IMR-90 (cell line): ENCODE results near the gene SKAP1. TPM values are rescaled to one million over a fixed set of nuclear protein-coding genes. Genes with fewer than 3 reads are reported as not detected.

Source experiments
- ATAC-seq: fragments of 200-7000 bp; cut with Tn5 transposase; 2 replicates; pipeline ENCODE4 v1.9.1; 2020; ENCODE audit warnings: low read depth, mild to moderate bottlenecking, moderate library complexity
- BruUV-seq: library from RNA; stranded (reverse); fragments of 400-500 nt; replicated peaks from 2 replicates; lab custom pipeline; 2021; lab: Mats Ljungman, UMichigan
- CTCF ChIA-PET: fragments of 300-600 bp; formaldehyde crosslinking; extraction: SDS; loops from one replicate; lab custom pipeline; 2021; ENCODE audit warnings: antibody characterized with exemption; lab: Yijun Ruan, JAX
- POLR2A ChIA-PET: fragments of 300-600 bp; sonication (Branson Sonifier 250); formaldehyde crosslinking; loops from one replicate; lab custom pipeline; 2022; ENCODE audit warnings: antibody characterized with exemption; ENCODE audit not compliant: unreplicated experiment; lab: Charles Lee
- DNase-seq: peaks from one replicate; pipeline ENCODE4 v3.0.0; 2013
- H2AFZ ChIP-seq: replicated peaks from 2 replicates; pipeline ENCODE3; 2013; ENCODE audit warnings: low read length, mild to moderate bottlenecking; ENCODE audit not compliant: poor library complexity
- H2AK5ac ChIP-seq: 2 replicates; pipeline ENCODE4 v1.6.1; 2013; ENCODE audit warnings: low read depth, low read length, inconsistent platforms
- H2AK9ac ChIP-seq: replicated peaks from 2 replicates; pipeline ENCODE3; 2013; ENCODE audit warnings: mild to moderate bottlenecking, low read depth, low read length, moderate library complexity; ENCODE audit not compliant: poor library complexity
- H2BK120ac ChIP-seq: 2 replicates; pipeline ENCODE4 v1.6.1; 2013; ENCODE audit warnings: low read depth, low read length, inconsistent platforms
- H2BK15ac ChIP-seq: 3 replicates; pipeline ENCODE4 v1.6.1; 2013; ENCODE audit warnings: low read depth, low read length, inconsistent platforms
- H2BK20ac ChIP-seq: 2 replicates; pipeline ENCODE4 v1.6.1; 2013; ENCODE audit warnings: low read depth, mild to moderate bottlenecking, inconsistent platforms, low read length, moderate library complexity
- H2BK5ac ChIP-seq: 2 replicates; pipeline ENCODE4 v1.6.1; 2013; ENCODE audit warnings: mild to moderate bottlenecking, low read depth, low read length, inconsistent platforms; ENCODE audit not compliant: poor library complexity, severe bottlenecking
- H3K14ac ChIP-seq: replicated peaks from 2 replicates; pipeline ENCODE4 v1.6.1; 2013; ENCODE audit warnings: low read depth, low read length, inconsistent platforms
- H3K18ac ChIP-seq: 2 replicates; pipeline ENCODE4 v1.6.1; 2013; ENCODE audit warnings: low read depth, low read length, control low read depth
- H3K23ac ChIP-seq: 2 replicates; pipeline ENCODE4 v1.6.1; 2013; ENCODE audit warnings: low read depth, low read length, inconsistent platforms
- H3K27ac ChIP-seq: 2 replicates; pipeline ENCODE4 v1.5.1; 2013; ENCODE audit warnings: mild to moderate bottlenecking, control low read depth, low read length; ENCODE audit not compliant: insufficient read depth
- H3K27me3 ChIP-seq: 2 replicates; pipeline ENCODE4 v1.6.1; 2013; ENCODE audit warnings: low read length; ENCODE audit not compliant: control insufficient read depth, insufficient read depth
- H3K36me3 ChIP-seq: 2 replicates; pipeline ENCODE4 v1.6.1; 2013; ENCODE audit warnings: low read length, mixed read lengths; ENCODE audit not compliant: control insufficient read depth, insufficient read depth
- H3K4ac ChIP-seq: 2 replicates; pipeline ENCODE4 v1.6.1; 2013; ENCODE audit warnings: low read depth, low read length, inconsistent platforms
- H3K4me1 ChIP-seq: 2 replicates; pipeline ENCODE4 v1.6.1; 2013; ENCODE audit warnings: low read length, mixed read lengths; ENCODE audit not compliant: control insufficient read depth, insufficient read depth
- H3K4me2 ChIP-seq: 2 replicates; pipeline ENCODE4 v1.6.1; 2013; ENCODE audit warnings: low read depth, mild to moderate bottlenecking, control low read depth, low read length, moderate library complexity
- H3K4me3 ChIP-seq: 2 replicates; pipeline ENCODE4 v1.5.1; 2013; ENCODE audit warnings: low read depth, mild to moderate bottlenecking, control low read depth, low read length, moderate library complexity; ENCODE audit not compliant: insufficient read depth
- H3K56ac ChIP-seq: 2 replicates; pipeline ENCODE4 v1.6.1; 2013; ENCODE audit warnings: low read length, inconsistent platforms; ENCODE audit not compliant: insufficient read depth; ENCODE audit errors: extremely low read depth
- H3K79me1 ChIP-seq, 2 experiments: 2 replicates each; pipeline ENCODE4 v1.6.1; 2013; ENCODE audit warnings: low read length in 2 of 2, inconsistent platforms in 1 of 2, low read depth in 1 of 2
- H3K9ac ChIP-seq: 2 replicates; pipeline ENCODE4 v1.6.1; 2013; ENCODE audit warnings: low read depth, low read length, control low read depth
- H3K9me1 ChIP-seq: 2 replicates; pipeline ENCODE4 v1.6.1; 2013; ENCODE audit warnings: low read length, inconsistent platforms; ENCODE audit not compliant: insufficient read depth
- H3K9me3 ChIP-seq: 2 replicates; pipeline ENCODE4 v1.6.1; 2013; ENCODE audit warnings: low read length; ENCODE audit not compliant: control insufficient read depth, insufficient read depth
- H4K20me1 ChIP-seq: 2 replicates; pipeline ENCODE4 v1.6.1; 2013; ENCODE audit warnings: low read length, inconsistent platforms; ENCODE audit not compliant: insufficient read depth
- H4K5ac ChIP-seq: 2 replicates; pipeline ENCODE4 v1.6.1; 2013; ENCODE audit warnings: mild to moderate bottlenecking, low read depth, low read length, control low read depth
- H4K8ac ChIP-seq, 2 experiments: 2 replicates each; pipeline ENCODE4 v1.6.1; 2013; ENCODE audit warnings: low read depth in 2 of 2, low read length in 2 of 2, control low read depth in 1 of 2, inconsistent platforms in 1 of 2
- H4K91ac ChIP-seq: 2 replicates; pipeline ENCODE4 v1.6.1; 2013; ENCODE audit warnings: low read depth, low read length, inconsistent platforms; ENCODE audit not compliant: insufficient read depth
- BHLHE40 ChIP-seq: fragments of 150-350 bp; IDR thresholded peaks from 2 replicates; pipeline ENCODE4 v1.6.1; 2016; ENCODE audit warnings: mild to moderate bottlenecking, low read depth, low read length
- CEBPB ChIP-seq: IDR thresholded peaks from 2 replicates; pipeline ENCODE4 v1.6.1; 2012; ENCODE audit warnings: low read depth, low read length, improper control_type of control experiment
- CHD1 ChIP-seq: IDR thresholded peaks from 2 replicates; pipeline ENCODE4 v1.6.1; 2012; ENCODE audit warnings: low read depth, low read length, improper control_type of control experiment
- MAFK ChIP-seq: IDR thresholded peaks from 2 replicates; pipeline ENCODE4 v1.6.1; 2012; ENCODE audit warnings: low read depth, low read length, improper control_type of control experiment
- MAZ ChIP-seq: IDR thresholded peaks from 2 replicates; pipeline ENCODE4 v1.6.1; 2012; ENCODE audit warnings: low read depth, mild to moderate bottlenecking, low read length, improper control_type of control experiment, moderate library complexity, borderline replicate concordance
- MXI1 ChIP-seq: IDR thresholded peaks from 2 replicates; pipeline ENCODE4 v1.6.1; 2012; ENCODE audit warnings: low read depth, mild to moderate bottlenecking, low read length, moderate library complexity, borderline replicate concordance
- NFE2L2 ChIP-seq: fragments of 150-350 bp; IDR thresholded peaks from 2 replicates; pipeline ENCODE4 v1.6.1; 2016; ENCODE audit warnings: low read depth, mild to moderate bottlenecking, low read length
- POLR2A ChIP-seq: IDR thresholded peaks from 2 replicates; pipeline ENCODE4 v1.6.1; 2012; ENCODE audit warnings: mild to moderate bottlenecking, low read depth, low read length
- RCOR1 ChIP-seq: IDR thresholded peaks from 2 replicates; pipeline ENCODE4 v1.6.1; 2012; ENCODE audit warnings: mild to moderate bottlenecking, low read length, improper control_type of control experiment; ENCODE audit not compliant: insufficient replicate concordance
- SMC3 ChIP-seq: fragments of 150-350 bp; IDR thresholded peaks from 2 replicates; pipeline ENCODE4 v1.6.1; 2016; ENCODE audit warnings: low read depth, mild to moderate bottlenecking, antibody characterized with exemption, low read length, moderate library complexity
- WGBS, 2 experiments: methylation state at CpG; one replicate each; pipeline versions ENCODE4 v1.1.5 to v1.1.7; 2013; ENCODE audit warnings: missing lambda C conversion rate in 2 of 2; ENCODE audit not compliant: insufficient read length in 1 of 2; ENCODE audit errors: extremely low coverage in 2 of 2; 5-methylcytosine and 5-hydroxymethylcytosine counted together
- dilution Hi-C: fragments of 300-500 bp; cut with HindIII; formaldehyde crosslinking; loops from one replicate; pipeline ENCODE4 v1.14.3; 2018; ENCODE audit warnings: low sequenced_read_pairs; ENCODE audit not compliant: unreplicated experiment
- in situ Hi-C: fragments of 300-500 bp; cut with MboI; formaldehyde crosslinking; loops from 3 replicates; pipeline ENCODE4 v1.14.3; 2019; ENCODE audit warnings: low sequenced_read_pairs, inconsistent platforms, mixed read lengths
- intact Hi-C: fragments of 100-400 bp; cut with micrococcal nuclease; formaldehyde crosslinking; loops from 2 replicates; pipeline ENCODE4 v1.10.0; 2022
- polyA plus RNA-seq, 3 experiments: library from polyadenylated mRNA; depleted of rRNA; stranded (reverse); fragments of >200 nt; gene quantifications; 2 replicates each; pipeline ENCODE4 v1.2.3, GENCODE V29; 2012; ENCODE audit warnings: low replicate concordance in 1 of 3
- total RNA-seq: library from RNA; depleted of rRNA; stranded (reverse); fragments of >200 nt; gene quantifications from 2 replicates; pipeline ENCODE4 v1.2.3, GENCODE V29; 2012
- TF ChIP-seq, protein P1 (sequence below): fragments of 150-350 bp; IDR thresholded peaks from 2 replicates; pipeline ENCODE4 v1.6.1; 2017; ENCODE audit warnings: mild to moderate bottlenecking, antibody characterized with exemption, low read length, low read depth
- TF ChIP-seq, protein P2 (sequence below): conservative IDR thresholded peaks from 2 replicates; pipeline ENCODE4 v1.5.1; 2012; ENCODE audit warnings: mild to moderate bottlenecking, low read depth, low read length, improper control_type of control experiment
- TF ChIP-seq, protein P3 (sequence below): fragments of 150-350 bp; IDR thresholded peaks from 2 replicates; pipeline ENCODE4 v1.6.1; 2016; ENCODE audit warnings: low read depth, mild to moderate bottlenecking, low read length, moderate library complexity, borderline replicate concordance

SKAP1 gene
- total and polyA plus RNA-seq, 2 of the 4 experiments (the other 2 are of a cell fraction) = not detected

DNA sequence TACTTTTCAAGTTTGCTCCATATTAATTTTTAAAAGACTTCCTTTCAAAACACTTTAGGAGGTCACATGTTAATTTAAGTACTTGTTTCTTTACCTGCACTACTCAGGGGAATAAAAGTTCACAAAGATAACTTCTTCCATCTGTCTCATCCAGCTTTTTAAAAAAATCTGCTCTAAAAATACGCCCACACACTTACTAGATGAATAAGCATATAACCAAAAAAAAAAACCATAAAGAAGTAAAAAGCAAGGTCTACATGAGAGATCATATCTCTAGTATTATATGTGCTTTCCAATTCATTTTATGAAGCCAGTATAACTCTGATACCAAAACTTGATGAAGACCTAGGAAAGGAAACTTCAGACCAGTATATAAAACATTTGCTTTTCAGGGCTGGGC is 17.2 kb downstream of the SKAP1 start:
- ChIA-PET POLR2A (no interaction called here), CTCF (no interaction called here)
- no peak overlapping the region for H3K27ac ChIP-seq
- no peak overlapping the region for H2BK20ac ChIP-seq
- H3K23ac ChIP-seq = no peak overlapping the region
- no peak overlapping the region for H2BK15ac ChIP-seq
- H3K27me3 ChIP-seq = peaks cover 45% of the 10 kb centered on the region
- no peaks in the 10 kb centered on the region for H3K9me1 ChIP-seq
- no peaks in the 10 kb centered on the region for H3K36me3 ChIP-seq
- dilution Hi-C loops = no loop called here
- TF ChIP-seq MAZ = no peak
- TF ChIP-seq, protein P1, sequence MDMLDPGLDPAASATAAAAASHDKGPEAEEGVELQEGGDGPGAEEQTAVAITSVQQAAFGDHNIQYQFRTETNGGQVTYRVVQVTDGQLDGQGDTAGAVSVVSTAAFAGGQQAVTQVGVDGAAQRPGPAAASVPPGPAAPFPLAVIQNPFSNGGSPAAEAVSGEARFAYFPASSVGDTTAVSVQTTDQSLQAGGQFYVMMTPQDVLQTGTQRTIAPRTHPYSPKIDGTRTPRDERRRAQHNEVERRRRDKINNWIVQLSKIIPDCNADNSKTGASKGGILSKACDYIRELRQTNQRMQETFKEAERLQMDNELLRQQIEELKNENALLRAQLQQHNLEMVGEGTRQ = no peak
- TF ChIP-seq POLR2A = no peak
- TF ChIP-seq SMC3 = no peak
- TF ChIP-seq RCOR1 = no peak
- TF ChIP-seq, protein P2, sequence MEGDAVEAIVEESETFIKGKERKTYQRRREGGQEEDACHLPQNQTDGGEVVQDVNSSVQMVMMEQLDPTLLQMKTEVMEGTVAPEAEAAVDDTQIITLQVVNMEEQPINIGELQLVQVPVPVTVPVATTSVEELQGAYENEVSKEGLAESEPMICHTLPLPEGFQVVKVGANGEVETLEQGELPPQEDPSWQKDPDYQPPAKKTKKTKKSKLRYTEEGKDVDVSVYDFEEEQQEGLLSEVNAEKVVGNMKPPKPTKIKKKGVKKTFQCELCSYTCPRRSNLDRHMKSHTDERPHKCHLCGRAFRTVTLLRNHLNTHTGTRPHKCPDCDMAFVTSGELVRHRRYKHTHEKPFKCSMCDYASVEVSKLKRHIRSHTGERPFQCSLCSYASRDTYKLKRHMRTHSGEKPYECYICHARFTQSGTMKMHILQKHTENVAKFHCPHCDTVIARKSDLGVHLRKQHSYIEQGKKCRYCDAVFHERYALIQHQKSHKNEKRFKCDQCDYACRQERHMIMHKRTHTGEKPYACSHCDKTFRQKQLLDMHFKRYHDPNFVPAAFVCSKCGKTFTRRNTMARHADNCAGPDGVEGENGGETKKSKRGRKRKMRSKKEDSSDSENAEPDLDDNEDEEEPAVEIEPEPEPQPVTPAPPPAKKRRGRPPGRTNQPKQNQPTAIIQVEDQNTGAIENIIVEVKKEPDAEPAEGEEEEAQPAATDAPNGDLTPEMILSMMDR = no peak
- TF ChIP-seq CEBPB = no peak
- TF ChIP-seq MAFK = no peak
- TF ChIP-seq BHLHE40 = no peak
- TF ChIP-seq MXI1 = no peak
- no peak for TF ChIP-seq NFE2L2
- TF ChIP-seq, protein P3, sequence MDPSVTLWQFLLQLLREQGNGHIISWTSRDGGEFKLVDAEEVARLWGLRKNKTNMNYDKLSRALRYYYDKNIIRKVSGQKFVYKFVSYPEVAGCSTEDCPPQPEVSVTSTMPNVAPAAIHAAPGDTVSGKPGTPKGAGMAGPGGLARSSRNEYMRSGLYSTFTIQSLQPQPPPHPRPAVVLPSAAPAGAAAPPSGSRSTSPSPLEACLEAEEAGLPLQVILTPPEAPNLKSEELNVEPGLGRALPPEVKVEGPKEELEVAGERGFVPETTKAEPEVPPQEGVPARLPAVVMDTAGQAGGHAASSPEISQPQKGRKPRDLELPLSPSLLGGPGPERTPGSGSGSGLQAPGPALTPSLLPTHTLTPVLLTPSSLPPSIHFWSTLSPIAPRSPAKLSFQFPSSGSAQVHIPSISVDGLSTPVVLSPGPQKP = no peak
- TF ChIP-seq CHD1 = no peak
- H4K91ac ChIP-seq = no peak overlapping the region
- H3K9ac ChIP-seq = no peak overlapping the region
- H4K5ac ChIP-seq = no peak overlapping the region
- H4K8ac ChIP-seq = no peak overlapping the region
- no peaks in the 10 kb centered on the region for H3K79me1 ChIP-seq
- no TSS peak for BruUV-seq
- no peak overlapping the region for H3K14ac ChIP-seq
- H3K4me1 ChIP-seq = no peaks in the 10 kb centered on the region
- intact Hi-C loops = no loop called here
- no peak for ATAC-seq
- in situ Hi-C loops = no loop called here
- no peak overlapping the region for H2AFZ ChIP-seq
- no peak overlapping the region for H2AK5ac ChIP-seq
- peaks cover 2% of the 10 kb centered on the region; the same call in 1 of the 2 replicates for H3K9me3 ChIP-seq
- no peak overlapping the region for H2BK5ac ChIP-seq
- H3K18ac ChIP-seq = no peak overlapping the region
- H3K4me3 ChIP-seq = no peak overlapping the region
- no peak overlapping the region for H2BK120ac ChIP-seq
- WGBS, 2 experiments = no CpG with 5 or more reads among the region's 1 CpG
- no peak overlapping the region for H2AK9ac ChIP-seq
- no peak overlapping the region for H3K4ac ChIP-seq
- H3K4me2 ChIP-seq = no peak overlapping the region
- no peaks in the 10 kb centered on the region for H4K20me1 ChIP-seq
- no peak overlapping the region for H3K56ac ChIP-seq
- no peak for DNase-seq
